D721Med (cell line): ENCODE measurements around the gene PDCD5.

Source experiments
- DNase-seq: peaks from one replicate; pipeline ENCODE4 v3.0.0; 2011; ENCODE audit warnings: low spot score; ENCODE audit not compliant: insufficient read length
- FAIRE-seq: peaks from 2 replicates; lab custom pipeline; 2011; peaks lifted over from hg19 to GRCh38; lab: Jason Lieb, UNC
- CTCF ChIP-seq: IDR thresholded peaks from 2 replicates; pipeline ENCODE4 v1.5.1; 2012; ENCODE audit warnings: mild to moderate bottlenecking, control low read depth; ENCODE audit not compliant: insufficient read depth; ENCODE audit errors: missing control alignments

PDCD5 gene

DNA sequence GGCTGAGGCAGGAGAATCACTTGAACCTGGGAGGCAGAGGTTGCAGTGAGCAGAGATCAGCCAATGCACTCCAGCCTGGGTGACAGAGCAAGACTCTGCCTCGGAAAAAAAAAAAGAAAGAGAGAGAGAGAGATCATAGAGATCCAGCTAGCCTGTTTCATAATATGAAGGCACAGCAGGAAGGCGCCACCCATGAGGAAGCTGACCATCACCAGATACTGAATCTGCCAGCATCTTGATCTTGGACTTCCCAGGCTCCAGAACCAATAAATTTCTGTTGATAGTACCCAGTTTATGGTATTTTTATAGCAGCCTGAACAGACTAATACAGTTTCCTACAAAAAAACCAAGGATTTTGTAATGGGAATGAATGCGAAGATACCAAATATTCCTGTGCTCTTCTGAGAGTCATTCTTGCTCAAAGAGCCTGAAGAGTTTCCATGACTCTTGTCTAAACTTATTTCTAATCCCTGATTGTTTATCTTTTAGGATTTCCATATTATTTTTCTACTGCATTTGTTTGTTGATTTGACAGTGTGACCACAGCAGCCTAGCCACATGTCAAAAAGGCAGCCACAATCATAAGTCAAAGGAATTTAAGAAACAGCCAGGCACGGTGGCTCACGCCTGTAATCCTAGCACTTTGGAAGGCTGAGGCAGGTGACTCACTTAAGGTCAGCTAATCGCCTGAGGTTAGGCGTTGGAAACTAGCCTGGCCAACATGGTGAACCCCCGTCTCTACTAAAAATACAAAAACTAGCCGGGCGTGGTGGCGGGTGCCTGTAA, 37.7 kb upstream of the PDCD5 start:
- FAIRE-seq: no peak
- DNase-seq: no peak
- no peak for TF ChIP-seq CTCF

DNA sequence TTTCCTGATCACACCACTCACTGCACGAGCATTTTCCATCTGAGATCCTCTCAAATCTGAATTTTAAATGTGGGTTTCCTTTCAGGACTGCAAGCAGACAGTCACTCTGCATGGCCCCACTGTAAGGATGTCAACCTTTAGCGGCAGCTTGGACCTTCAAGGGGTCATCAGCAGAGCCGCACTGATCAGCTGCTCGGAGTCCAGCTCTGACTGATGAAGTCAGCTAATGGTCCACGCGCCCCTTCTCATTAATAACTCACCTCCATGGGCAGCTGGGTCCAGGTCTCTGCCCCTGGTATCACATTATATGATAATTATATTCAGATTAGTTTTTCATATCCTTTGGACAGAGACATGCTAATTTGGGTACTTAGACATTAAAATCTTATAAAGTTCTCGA, 36.1 kb upstream of the PDCD5 start:
- no peak for FAIRE-seq
- DNase-seq: no peak
- TF ChIP-seq CTCF: no peak

- DNase-seq (no peak), FAIRE-seq (no peak)
- no peak for TF ChIP-seq CTCF
Measured at GRCh38 chr19:32550666-32551065, 30.3 kb upstream of the PDCD5 start.

GRCh38 chr19:32555786-32556185, 25.2 kb upstream of the PDCD5 start:
- FAIRE-seq (no peak), DNase-seq (no peak)
- TF ChIP-seq CTCF: no peak

DNA sequence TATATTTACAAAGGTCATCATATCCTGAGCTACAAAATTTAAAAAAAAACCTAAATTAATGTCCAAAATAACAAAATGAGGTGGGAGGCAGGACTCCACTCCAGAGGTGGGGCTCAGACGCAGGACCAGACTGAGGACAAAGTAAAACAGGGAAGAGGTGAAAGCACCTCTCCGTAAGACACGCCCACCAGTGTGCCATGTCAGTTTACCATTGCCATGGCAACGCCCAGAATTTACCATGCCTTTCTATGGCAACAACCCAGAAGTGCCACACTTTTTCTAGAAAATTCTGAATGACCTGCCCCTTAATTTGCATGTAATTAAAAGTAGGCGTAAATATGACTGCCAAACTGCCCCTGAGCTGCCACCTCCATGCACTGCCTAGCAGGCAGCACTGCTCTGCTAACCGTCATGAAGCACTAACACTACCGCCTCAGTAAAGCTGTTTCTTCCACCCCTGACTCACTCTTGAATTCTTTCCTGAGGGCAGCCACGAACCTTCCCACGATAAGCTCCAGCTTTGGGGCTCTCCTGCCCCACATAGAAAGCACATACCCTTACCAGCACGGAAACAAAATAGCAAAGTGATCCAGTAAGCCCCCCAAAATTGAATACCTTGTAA, 22.3 kb upstream of the PDCD5 start:
- FAIRE-seq (no peak), DNase-seq (no peak)
- TF ChIP-seq CTCF: no peak

- no peak for DNase-seq
- no peak for TF ChIP-seq CTCF
- no peak for FAIRE-seq
Measured at GRCh38 chr19:32563761-32564160, 17.2 kb upstream of the PDCD5 start.
